ENCODE data around the gene HUS1B.

The HUS1B gene

DNA sequence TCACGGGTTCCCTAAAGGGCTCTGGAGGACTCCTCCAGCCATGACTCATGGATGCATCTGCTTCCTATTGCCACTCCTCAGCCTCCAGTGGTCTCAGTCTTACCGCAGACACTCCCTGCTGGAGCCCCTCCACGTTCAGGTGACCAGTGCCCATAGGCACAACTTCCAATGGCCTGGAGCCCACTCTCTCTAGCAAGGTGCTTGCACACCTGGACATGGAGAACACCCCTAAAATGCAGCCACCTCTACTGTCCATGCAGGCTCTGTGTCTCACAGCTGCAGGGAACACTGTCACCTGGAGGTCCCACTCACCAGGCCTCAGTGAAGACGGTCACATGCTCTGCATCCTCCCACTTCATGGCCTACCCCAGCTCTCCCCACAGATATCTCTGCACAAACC, 36.0 kb downstream of the HUS1B start:
- no peaks in the 10 kb centered on the region for H3K9me3 ChIP-seq (replicated peaks; ENCODE audit: insufficient read depth, low read length)
- no peaks in the 10 kb centered on the region for H3F3A ChIP-seq (ENCODE audit: insufficient read depth, low read length)

DNA sequence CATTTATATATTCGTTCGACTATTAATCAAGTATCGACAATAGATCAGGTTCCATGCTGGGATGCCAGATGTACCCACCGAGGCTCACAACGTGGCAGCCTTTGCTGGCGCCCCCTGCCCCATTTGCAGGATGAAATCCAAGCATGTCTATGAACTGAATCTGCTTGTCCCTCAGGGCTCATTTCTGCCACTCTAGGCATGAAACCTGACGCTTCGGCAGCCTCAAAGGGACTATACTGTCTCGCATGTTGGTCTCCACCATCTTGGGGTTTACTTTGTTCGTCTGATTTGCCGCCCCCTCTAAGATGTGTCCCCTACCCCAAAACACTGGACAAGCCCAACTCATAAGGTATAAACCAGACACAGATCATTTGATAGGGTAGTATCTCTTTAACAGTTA, 36.7 kb downstream of the HUS1B start:
- H3K4me1 ChIP-seq (ENCODE audit: low read length) = no peaks in the 10 kb centered on the region
- H3K9me3 ChIP-seq (replicated peaks; ENCODE audit: insufficient read depth, low read length) = no peaks in the 10 kb centered on the region
- no peaks in the 10 kb centered on the region for H4K20me1 ChIP-seq (ENCODE audit: insufficient read depth, low read length)
- no peak for DNase-seq
- H2AFZ ChIP-seq (ENCODE audit: low read length) = no peak overlapping the region
- no peaks in the 10 kb centered on the region; the same call in 1 of the 2 replicates for H3K36me3 ChIP-seq (replicated peaks; ENCODE audit: insufficient read depth, low read length)
- no peaks in the 10 kb centered on the region for H3F3A ChIP-seq (ENCODE audit: insufficient read depth, low read length)
- H3K79me2 ChIP-seq (ENCODE audit: low read length) = no peaks in the 10 kb centered on the region
- no peak overlapping the region for H3K4me3 ChIP-seq (ENCODE audit: low read length)
- no peak overlapping the region for H3K27ac ChIP-seq (ENCODE audit: low read length)
- no peak overlapping the region for H3K4me2 ChIP-seq (ENCODE audit: low read depth, low read length)
- H3K9ac ChIP-seq (ENCODE audit: low read length) = no peak overlapping the region
- no peak for TF ChIP-seq EZH2phosphoT487 (IDR thresholded peaks at IDR 0.05; ENCODE audit: low read length)
- TF ChIP-seq EZH2 (optimal IDR thresholded peaks at IDR 0.05; ENCODE audit: low read depth, low read length) = no peak
- TF ChIP-seq, protein P1, sequence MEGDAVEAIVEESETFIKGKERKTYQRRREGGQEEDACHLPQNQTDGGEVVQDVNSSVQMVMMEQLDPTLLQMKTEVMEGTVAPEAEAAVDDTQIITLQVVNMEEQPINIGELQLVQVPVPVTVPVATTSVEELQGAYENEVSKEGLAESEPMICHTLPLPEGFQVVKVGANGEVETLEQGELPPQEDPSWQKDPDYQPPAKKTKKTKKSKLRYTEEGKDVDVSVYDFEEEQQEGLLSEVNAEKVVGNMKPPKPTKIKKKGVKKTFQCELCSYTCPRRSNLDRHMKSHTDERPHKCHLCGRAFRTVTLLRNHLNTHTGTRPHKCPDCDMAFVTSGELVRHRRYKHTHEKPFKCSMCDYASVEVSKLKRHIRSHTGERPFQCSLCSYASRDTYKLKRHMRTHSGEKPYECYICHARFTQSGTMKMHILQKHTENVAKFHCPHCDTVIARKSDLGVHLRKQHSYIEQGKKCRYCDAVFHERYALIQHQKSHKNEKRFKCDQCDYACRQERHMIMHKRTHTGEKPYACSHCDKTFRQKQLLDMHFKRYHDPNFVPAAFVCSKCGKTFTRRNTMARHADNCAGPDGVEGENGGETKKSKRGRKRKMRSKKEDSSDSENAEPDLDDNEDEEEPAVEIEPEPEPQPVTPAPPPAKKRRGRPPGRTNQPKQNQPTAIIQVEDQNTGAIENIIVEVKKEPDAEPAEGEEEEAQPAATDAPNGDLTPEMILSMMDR (IDR thresholded peaks at IDR 0.05; ENCODE audit: low read length) = no peak
- H3K9me2 ChIP-seq (replicated peaks; ENCODE audit: insufficient read depth, low read length) = no peaks in the 10 kb centered on the region
- H3K27me3 ChIP-seq (replicated peaks; ENCODE audit: insufficient read depth, low read length) = no peaks in the 10 kb centered on the region

More for the DNA sequence above, 36.0 kb downstream of the HUS1B start:
- no peak overlapping the region for H3K4me3 ChIP-seq (ENCODE audit: low read length)
- no peak overlapping the region for H3K27ac ChIP-seq (ENCODE audit: low read length)
- no peaks in the 10 kb centered on the region for H4K20me1 ChIP-seq (ENCODE audit: insufficient read depth, low read length)
- H3K9me2 ChIP-seq (replicated peaks; ENCODE audit: insufficient read depth, low read length) = no peaks in the 10 kb centered on the region
- DNase-seq = no peak
- H2AFZ ChIP-seq (ENCODE audit: low read length) = no peak overlapping the region
- H3K79me2 ChIP-seq (ENCODE audit: low read length) = no peaks in the 10 kb centered on the region
- H3K9ac ChIP-seq (ENCODE audit: low read length) = no peak overlapping the region
- H3K4me1 ChIP-seq (ENCODE audit: low read length) = no peaks in the 10 kb centered on the region
- H3K36me3 ChIP-seq (replicated peaks; ENCODE audit: insufficient read depth, low read length) = no peaks in the 10 kb centered on the region; the same call in 1 of the 2 replicates
- TF ChIP-seq EZH2 (optimal IDR thresholded peaks at IDR 0.05; ENCODE audit: low read depth, low read length) = no peak
- no peak for TF ChIP-seq EZH2phosphoT487 (IDR thresholded peaks at IDR 0.05; ENCODE audit: low read length)
- TF ChIP-seq, protein P1 (IDR thresholded peaks at IDR 0.05; ENCODE audit: low read length) = no peak
- no peak overlapping the region for H3K4me2 ChIP-seq (ENCODE audit: low read depth, low read length)
- H3K27me3 ChIP-seq (replicated peaks; ENCODE audit: insufficient read depth, low read length) = no peaks in the 10 kb centered on the region

DNA sequence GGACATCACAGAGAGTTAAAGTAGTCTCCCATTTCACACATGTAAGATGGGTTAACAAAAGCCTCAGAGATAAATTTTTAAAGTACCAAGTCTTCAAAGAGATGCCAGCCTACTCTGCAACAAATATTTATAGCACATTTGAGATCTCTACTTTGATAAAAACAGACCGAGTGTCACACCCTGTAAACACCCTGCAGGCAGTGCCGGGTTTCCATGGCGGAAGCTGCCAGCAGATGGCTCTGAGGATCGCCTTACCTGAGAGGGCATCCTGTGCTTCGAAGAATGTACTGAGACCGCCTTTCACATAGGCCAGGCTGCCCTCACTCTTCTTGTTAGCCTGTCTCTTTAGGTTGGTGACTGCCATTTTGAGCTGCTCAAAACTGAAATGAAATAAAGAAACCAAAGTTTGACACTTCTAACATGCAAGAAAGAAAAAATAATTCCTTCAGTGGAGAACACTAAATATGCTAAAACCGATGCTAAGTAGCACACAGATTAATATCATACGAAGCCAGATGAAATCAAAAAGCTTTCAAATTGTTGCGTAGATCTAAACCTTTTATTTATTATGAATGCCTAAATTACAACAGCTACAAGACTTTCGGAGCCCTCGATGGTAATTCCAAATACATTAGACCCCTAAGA, 39.3 kb downstream of the HUS1B start:
- Histone ChIP-seq H3K27ac (ENCODE audit: low read length) (no peak overlapping the region), H3K4me2 (ENCODE audit: low read depth, low read length) (no peak overlapping the region), H3K9me2 (replicated peaks; ENCODE audit: insufficient read depth, low read length) (no peaks in the 10 kb centered on the region), H3K79me2 (ENCODE audit: low read length) (no peaks in the 10 kb centered on the region), H3K36me3 (replicated peaks; ENCODE audit: insufficient read depth, low read length) (no peaks in the 10 kb centered on the region; the same call in 1 of the 2 replicates), H2AFZ (ENCODE audit: low read length) (no peak overlapping the region), H3K4me1 (ENCODE audit: low read length) (no peaks in the 10 kb centered on the region), H3K4me3 (ENCODE audit: low read length) (no peak overlapping the region), H3K9ac (ENCODE audit: low read length) (no peak overlapping the region), H3F3A (ENCODE audit: insufficient read depth, low read length) (no peaks in the 10 kb centered on the region), H3K27me3 (replicated peaks; ENCODE audit: insufficient read depth, low read length) (no peaks in the 10 kb centered on the region), H4K20me1 (ENCODE audit: insufficient read depth, low read length) (no peaks in the 10 kb centered on the region), H3K9me3 (replicated peaks; ENCODE audit: insufficient read depth, low read length) (no peaks in the 10 kb centered on the region)
- no peak for DNase-seq
- TF ChIP-seq EZH2 (optimal IDR thresholded peaks at IDR 0.05; ENCODE audit: low read depth, low read length) (no peak), EZH2phosphoT487 (IDR thresholded peaks at IDR 0.05; ENCODE audit: low read length) (no peak)
- TF ChIP-seq, protein P1 (IDR thresholded peaks at IDR 0.05; ENCODE audit: low read length) = no peak
